HG02798 (cell line): ENCODE measurements around the gene GKN2.
A peak's percentile ranks its signal among the peaks of the same experiment; 100 is the strongest.

Experiments
- ATAC-seq: cut with Tn5 transposase; IDR thresholded peaks from one replicate; pipeline ENCODE4 v1.9.1; 2021; ENCODE audit warnings: mild to moderate bottlenecking; ENCODE audit not compliant: unreplicated experiment, poor library complexity

GKN2 gene

DNA sequence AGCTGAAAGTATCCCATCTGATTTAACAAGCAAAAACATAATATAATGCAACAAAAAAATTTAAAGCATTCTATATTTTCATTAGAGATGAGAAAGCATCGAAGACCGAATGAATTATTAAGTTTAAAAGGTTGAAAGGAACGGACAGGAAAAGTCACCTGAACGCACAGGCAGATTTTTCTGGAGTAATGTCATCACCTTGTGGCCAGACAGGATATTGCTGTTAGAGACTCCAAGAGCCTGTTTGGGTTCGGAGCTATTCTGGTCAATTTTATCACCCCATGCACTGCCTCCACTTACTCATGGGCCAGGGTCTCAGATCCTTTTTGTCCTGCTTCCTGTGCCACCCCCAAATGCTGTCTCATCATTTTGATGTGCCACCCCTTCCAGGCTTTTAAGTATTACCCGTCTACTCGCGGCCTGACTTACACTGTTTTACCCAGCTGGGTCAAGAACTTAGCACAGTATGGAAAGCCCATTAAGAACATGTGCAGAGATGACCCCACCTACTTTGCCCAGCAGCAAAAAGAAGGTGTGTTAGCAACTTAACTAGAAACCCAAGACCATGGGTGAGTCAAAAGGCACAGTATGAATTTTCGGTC, 27.3 kb downstream of the GKN2 start:
- ATAC-seq = peak; percentile 68

DNA sequence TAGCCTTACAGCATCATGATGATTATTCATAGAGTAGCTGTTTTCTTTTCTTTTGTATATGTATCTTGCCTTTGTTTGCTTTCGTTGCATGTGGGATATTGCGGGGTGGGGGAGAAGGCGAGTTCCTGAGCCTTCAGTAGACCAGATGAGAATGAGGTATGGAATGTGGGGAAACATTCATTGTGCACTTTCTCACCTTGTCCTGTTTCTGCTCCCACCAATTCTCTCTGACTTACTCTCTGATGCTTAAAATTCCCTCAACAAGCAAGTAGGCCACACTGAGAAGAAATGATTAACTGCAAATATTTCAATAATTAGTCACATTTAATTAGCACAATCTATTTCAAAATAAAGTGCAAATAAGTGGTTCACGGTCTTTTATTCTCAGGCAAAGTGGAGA, 31.0 kb downstream of the GKN2 start:
- no peak for ATAC-seq

DNA sequence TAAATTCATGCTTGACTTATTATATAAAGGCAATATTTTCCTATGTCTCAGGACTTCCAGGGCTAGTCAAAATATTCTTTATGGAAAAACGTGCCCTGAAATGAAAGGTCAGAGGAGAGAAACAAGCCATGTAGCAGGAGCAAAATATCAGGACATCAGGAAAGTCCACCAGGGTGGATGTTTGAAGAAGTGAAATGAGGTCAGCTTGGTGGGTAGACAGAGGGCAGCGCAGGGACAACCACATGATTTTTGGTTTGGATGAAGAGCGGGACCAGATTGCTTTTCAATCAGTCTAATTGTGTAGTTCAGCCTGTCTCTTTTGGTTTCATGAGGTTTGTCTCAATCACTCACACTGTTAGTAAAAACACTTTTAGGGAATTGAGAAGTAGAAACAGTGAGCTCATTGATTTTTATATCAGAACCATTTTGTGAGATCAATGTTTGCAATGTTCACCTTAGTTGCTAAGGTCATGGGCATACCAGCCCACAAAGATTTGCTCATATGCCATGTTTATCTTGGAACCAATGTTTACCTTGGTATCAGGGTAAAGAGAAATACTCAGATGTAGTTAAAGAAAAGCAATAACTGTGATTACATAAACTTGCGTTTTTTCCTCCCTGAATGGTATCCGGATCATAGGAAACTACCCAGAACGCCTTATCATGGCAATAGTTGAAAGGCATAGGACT, 32.1 kb downstream of the GKN2 start:
- ATAC-seq = no peak

DNA sequence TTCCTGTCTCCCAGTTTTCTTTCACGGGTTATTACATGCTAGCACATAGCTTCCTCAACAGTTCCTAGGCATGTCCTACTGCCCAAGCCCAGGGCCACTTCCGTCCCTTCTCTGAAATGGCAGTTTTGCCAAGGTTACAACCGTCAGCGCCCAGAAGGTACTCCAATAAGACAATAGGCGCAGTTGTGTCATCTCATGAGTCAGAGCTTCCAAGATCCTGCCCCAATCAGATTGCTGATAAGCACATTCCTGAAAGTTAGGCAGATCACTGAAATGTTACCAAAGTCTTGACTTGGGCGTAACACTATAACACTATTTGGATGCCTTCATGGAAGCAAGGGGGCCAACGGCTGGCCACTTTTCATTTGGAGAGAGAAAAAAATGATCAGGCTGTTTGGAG, 34.2 kb downstream of the GKN2 start:
- no peak for ATAC-seq

DNA sequence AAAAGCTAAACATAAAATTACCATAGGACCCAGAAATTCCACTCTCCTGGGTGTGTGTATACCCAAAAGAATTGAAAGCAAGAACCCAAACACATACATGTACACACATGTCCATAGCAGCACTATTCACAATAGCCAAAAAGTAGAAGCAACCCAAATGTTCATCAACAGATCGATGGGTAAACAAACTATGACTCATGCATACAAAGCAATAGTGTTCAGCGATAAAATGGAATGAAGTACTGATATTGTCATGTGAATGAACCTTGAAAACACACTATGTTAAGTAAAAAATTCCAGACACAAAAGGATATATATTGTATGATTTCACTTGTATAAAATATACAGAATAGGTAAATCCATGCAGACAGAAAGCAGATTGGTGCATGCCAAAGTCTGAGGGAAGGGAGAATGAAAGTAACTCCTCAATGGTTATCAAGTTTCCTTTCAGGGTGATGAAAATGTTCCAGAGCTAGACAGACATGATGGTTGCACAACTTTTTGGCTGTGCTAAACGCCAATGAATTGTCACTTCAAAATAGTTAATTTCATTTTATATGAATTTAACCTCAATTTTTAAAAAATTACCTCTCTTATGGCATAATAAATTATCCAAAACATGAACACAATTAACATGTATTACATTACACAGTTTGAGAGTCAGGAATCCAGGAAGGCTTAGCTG, 35.5 kb downstream of the GKN2 start:
- ATAC-seq = no peak

DNA sequence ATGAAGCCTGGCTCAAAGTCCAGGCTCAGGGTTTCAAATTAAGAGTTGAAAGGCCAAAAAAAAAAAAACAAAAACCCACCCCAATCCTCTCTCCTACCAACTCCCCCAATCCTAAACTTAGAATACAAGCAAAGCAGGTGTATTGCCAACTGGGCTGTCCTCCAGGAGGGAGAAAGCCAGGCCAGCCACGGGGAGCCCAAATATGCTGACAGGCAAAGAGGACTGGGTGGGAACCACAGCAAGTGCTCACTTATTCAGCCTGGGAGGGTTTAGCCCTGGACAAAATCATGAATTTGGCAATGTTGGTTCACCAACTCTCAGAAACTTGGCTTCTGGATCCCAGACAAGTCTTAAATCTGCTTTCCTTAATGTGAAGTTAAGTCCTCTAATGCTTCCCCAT, 36.5 kb downstream of the GKN2 start:
- ATAC-seq = no peak

DNA sequence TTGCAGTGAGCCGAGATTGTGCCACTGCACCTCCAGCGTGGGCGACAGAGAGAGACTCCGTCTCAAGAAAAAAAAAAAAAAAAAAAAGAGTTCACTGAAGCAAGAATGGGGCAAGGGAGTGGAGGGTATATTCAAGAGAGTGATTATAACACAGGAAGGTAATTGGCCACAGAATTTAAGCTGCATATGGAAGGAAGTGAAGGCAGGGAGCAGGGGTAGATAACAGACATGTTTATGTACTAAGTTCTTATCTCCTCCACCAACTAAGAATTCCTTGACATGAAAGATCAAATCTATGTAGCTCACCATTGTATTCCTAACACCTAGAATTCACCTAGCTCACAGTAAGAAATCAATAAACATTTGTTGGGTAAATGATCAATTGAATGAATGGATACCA, 37.3 kb downstream of the GKN2 start:
- ATAC-seq = no peak

DNA sequence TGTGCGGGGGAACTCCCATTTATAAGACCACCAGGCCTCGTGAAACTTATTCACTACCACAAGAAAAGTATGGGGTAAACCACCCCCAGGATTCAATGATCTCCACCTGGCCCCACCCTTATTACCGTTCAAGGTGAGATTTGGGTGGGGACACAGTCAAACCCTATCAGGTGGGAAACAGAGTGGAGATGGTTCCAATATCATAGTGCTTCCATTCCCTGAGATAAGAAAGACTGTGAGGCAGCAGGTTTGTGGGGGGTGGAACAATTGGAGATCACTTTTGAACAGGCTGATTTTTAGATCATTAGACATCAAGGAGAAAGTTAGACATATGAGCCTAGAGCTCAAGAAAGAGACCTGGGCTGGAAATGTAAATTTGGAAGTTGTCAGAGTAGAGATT, 39.3 kb downstream of the GKN2 start:
- no peak for ATAC-seq

DNA sequence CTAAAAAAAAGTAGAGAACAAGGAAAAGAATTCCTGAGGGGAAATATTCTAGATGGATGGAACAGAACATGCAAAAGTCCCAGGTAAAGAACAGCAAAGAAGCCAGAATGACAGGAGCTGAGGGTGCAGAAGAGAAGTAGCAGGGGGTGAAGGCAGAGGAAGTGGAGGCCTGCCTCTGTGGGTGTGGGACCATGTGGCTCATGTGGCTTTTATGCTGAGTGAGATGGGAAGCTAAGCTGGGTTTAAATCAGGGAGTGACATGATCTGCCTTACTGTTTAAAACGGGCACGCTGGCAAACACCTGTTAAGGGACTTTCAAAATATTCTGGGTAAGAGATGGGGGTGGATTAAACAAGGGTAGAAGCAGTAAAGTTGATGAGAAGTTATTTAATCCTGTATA, 40.0 kb downstream of the GKN2 start:
- ATAC-seq = no peak

DNA sequence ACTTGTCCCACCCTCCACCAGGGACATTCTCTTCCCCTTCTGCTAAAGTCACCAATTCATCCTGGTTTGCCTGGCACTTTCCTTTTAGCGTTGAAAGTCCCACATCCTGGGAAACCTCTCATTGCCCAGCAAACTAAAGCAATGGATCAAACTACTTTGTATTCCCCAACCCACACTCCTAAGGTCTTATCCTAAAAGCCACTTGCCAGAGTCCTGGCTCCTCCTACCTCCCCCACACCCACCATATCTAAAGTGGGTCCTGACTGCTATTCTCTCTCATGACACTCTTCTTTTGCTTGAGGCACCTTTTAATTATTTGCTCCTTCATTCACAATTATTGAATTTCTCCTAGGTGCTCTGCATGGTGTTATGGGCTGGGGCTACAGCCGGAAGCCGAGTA, 40.6 kb downstream of the GKN2 start:
- ATAC-seq = no peak

DNA sequence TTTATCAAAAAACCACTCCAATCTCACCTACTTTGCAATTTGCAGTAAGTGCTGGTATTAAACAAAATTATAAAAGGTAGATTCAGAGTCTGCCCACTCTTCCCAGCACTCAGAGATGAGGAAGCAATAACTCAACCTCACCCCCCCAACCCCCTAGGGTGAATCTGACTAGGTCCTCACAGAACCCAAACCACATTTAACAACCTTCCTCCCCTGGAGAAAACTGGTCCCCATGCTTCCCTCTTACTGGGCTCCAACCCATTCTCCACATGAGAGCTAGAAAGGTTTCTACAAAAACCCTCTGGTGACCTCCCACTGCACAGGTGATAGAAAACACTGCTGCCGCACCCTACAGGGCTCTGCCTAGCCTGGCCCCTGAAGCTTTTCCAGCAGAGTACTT, 41.0 kb downstream of the GKN2 start:
- ATAC-seq = no peak

DNA sequence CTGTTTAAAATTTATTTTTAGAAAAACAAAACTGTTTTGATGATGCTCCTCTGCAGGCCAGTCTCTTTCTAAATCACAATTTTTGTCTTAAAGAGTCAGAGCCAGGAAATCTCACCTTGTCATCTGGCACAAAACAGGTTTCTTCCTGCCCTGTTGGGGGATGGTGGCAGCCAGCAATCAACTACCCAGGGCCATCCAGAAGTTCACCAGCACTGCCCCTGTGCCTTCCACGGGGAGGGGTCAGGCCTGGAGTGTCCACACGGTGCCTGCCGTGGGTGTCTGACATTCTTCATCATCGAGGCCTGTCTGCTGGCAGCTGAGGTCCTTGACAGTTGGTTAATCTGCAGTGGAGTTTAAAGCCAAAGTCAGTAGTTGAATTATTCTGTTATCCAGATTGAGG, 41.4 kb downstream of the GKN2 start:
- ATAC-seq = no peak

DNA sequence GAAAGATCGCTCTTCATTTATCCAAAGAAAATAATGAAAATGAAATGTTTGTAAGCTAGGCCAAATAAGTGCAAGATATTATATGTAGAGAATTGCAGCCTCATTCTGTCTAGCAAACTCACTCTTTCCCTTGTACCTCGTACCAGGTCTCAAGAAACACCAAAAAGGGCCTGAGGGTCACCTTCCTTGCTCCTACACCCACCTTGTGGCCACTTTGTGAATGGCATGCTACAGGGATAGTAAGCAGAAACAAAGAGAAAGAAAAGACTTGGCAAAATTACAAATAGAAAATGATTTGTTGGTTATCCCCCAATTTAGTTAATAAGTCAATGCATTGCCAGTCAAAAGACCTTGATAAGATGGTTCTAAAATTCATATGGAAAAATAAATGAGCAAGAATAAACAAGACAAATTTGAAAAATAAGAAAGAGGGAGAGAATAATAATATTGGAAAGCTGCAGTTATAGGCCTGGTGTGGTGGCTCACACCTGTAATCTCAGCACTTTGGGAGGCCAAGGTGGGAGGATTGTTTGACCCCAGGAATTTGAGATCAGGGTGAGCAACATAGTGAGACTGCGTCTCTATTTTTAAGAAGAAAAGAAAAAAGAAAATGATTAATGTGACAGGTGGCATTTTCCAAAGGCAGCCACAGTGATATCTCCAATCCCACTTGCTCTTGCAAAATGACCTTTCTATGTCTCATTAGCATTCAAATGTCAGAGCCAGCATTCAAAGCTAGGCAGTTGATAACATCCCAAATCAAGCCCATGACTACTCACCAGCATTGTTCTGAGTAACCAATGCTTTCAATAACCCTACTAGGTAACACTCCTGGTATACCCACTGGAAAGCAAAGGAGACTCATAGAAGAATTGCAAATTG, 42.7 kb downstream of the GKN2 start:
- ATAC-seq = peak; percentile 61

DNA sequence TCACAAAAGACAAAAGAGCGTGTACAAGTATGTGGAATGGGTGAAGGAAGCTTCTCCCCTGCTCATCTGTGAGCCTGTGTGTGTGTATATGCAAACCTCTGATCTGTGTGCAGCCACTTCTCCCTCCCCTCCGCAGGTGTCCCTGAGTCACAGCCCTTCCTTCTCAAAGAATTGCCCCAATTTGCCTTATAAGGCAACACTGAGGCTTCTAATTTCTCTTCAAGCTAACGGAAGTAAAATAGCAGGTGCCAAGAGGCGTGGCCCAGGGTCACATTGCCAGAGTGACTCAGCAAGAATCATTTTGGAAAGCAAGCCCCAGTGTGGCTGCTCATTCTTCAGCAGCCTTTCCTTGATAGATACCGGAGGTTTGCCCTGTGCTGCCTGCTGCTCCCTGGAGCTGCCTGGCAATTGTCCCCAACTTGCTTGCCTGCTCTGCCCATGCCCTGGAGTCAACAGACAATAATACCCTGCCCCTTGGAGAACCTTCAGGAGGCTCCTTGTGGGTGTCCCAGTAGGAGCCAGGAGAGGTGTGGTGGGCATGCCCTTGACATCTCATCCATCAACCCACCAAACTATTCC, 44.2 kb downstream of the GKN2 start:
- ATAC-seq = peak; percentile 97

DNA sequence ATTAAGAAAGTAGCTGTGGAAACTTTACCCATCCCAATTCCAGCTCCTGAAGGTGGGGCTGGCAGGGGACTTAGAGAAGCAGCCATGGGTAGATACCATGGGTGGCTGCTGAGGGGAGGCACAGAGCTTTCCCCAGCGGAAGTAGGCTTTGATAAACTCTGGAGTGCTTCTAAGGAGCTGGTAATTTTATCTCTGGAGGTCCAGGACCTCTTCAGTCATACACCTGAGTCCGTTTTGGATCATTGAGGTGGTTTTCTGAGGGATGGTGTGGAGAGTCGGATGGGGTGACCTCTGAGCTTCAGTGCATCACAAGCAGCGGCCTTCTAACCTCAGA, 44.8 kb downstream of the GKN2 start:
- ATAC-seq = peak; percentile 22

DNA sequence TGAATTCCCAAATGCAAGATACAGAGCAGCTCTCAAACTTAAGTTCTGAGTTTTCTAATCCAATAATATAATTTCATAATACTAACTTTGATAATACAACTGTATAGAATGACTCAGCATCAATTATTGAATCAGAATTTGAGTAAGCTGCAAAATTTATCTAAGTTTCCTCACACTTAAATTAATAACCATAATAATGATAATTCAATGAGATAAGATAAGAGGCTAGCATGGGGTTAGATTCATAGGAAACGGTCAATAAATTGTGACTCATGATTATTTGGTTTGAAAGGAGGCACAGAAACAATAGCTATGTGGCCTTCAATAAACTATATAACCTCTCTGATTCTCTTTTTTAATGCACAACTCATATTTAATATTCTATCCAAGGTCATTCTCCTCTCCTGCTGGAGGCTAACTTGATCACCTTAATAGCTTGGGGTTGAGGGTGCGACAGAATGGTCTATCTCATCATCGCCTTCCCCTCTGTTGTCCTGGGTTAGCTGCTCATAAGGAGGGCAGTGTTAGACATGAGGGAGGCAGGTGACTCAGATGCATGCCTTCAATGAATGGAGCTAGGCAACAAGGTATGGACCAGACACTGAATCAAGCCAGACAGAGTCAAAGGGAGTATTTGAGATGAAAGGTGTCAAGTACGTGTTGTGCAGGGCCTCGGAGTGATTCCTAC, 45.3 kb downstream of the GKN2 start:
- no peak for ATAC-seq

DNA sequence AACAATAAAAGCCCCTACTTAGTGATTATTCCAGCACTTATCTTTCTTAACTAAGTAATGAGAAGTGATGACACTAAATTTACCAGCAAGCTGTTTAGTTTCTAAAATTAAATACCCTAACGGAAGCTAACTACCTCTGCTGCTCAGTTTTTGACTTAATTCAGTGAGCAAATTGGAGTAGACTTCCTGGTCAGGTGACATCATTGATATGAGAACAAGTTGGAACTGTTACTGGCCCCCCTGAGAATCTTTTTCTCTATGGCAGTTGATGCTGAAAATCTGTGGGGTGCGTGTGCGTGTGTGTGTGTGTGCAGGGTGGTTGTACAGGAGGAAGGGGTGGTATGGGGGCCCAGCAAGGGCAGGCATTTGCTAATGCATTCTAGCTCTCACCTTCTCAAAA, 46.0 kb downstream of the GKN2 start:
- ATAC-seq = no peak

DNA sequence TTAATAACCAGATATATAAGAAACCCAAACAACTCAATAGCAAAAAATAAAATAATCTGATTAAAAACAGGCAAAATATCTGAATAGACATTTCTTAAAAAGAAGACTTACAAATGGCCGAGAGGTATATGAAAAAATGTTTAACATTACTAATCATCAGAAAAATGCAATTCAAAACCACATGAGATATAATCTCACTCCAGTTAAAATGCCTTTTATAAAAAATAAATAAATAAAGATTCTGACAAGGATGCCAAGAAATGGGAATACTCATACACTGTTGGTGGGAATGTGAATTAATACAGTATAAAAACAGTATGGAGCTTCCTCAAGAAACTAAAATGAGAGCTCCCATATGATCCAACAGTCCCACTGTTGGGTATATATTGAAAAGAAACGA, 47.6 kb downstream of the GKN2 start:
- ATAC-seq = no peak

DNA sequence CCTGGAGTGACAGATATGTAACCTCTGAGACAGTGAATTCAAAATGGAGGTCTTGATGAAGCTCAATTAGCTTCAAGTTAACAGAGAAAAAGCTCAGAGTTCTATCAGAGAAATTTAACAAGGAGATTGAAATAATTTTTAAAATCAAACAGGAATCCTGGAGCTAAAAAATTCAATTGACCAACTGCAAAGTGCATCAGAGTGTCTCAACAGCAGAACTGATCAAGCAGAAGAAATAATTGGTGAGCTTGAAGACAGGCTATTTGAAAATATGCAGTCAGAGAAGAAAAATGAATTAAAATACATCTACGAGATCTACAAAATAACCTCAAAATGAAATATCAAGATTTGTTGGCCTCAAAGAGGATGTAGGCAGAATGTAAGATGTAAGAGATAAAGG, 51.1 kb downstream of the GKN2 start:
- no peak for ATAC-seq

DNA sequence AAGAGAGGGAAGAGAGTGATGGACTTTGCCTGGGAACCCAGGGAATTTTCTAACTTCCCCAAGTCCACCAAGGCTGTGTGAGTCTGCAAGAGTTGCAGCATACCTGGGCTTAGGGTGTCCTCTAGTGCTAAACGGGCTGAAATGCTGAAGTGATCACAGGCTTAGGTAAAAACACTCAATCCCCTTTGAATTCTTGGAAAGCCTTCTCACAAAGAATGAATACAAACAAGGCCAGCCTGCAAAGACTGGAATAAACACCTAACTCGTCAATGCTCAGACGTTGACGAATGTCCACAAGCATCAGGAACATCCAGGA, 51.5 kb downstream of the GKN2 start:
- ATAC-seq = no peak
